Esophagus muscularis mucosa (tissue), 4 donors: Measurements from ENCODE around the gene NLRC4.

Experiments used
- CTCF ChIP-seq, 3 experiments: fragments of 200-600 bp in 2 of 3; fragments of 450-650 bp in 1 of 3; sonication (generic) in 2 of 3; IDR thresholded peaks; one replicate each; pipeline ENCODE4 v1.5.1; 2017 to 2019; ENCODE audit warnings: antibody characterized with exemption in 3 of 3, mild to moderate bottlenecking in 2 of 3, moderate library complexity in 1 of 3
- EP300 ChIP-seq: sonication (generic); formaldehyde crosslinking; IDR thresholded peaks from one replicate; pipeline ENCODE4 v1.6.1; 2017; ENCODE audit warnings: antibody characterized with exemption
- POLR2A ChIP-seq: fragments of 450-650 bp; IDR thresholded peaks from one replicate; pipeline ENCODE4 v1.6.1; 2017; ENCODE audit warnings: antibody characterized with exemption, moderate library complexity, mild to moderate bottlenecking, low read depth
- POLR2AphosphoS5 ChIP-seq, 2 donors: sonication (generic); formaldehyde crosslinking; IDR thresholded peaks; one replicate each; pipeline ENCODE4 v1.6.1; 2017; ENCODE audit warnings: antibody characterized with exemption in 2 of 2

GRCh38 chr2:32310577-32310976 is 45.9 kb upstream of the NLRC4 start:
- no peak for TF ChIP-seq POLR2A
- no peak for TF ChIP-seq CTCF (IDR thresholded peaks at IDR 0.05)
- TF ChIP-seq POLR2AphosphoS5 (IDR thresholded peaks at IDR 0.05) = no peak
- no peak for TF ChIP-seq EP300
